K562 (cell line): ENCODE results near the gene LRRC41. TPM values are rescaled to one million over a fixed set of nuclear protein-coding genes. Genes with fewer than 3 reads are reported as not detected.

Experiments used
- ARID2 ChIP-seq: fragments of 450-650 bp; IDR thresholded peaks from 2 replicates; pipeline ENCODE4 v1.6.1; 2017; ENCODE audit warnings: antibody characterized with exemption, mild to moderate bottlenecking
- CBFA2T2 ChIP-seq: fragments of 450-650 bp; conservative IDR thresholded peaks from 2 replicates; pipeline ENCODE4 v1.6.1; 2017; ENCODE audit warnings: mild to moderate bottlenecking
- CREBBP ChIP-seq: IDR thresholded peaks from one replicate; pipeline ENCODE4 v1.6.1; 2012; ENCODE audit warnings: low read depth, mild to moderate bottlenecking, control low read depth, inconsistent platforms, low read length
- CSDE1 ChIP-seq, 2 experiments: fragments of 450-650 bp; IDR thresholded peaks; 2 replicates each; pipeline ENCODE4 v1.6.1; 2016; ENCODE audit warnings: mild to moderate bottlenecking in 1 of 2
- DNMT1 ChIP-seq: fragments of 450-650 bp; IDR thresholded peaks from 2 replicates; pipeline ENCODE4 v1.6.1; 2016; ENCODE audit warnings: antibody characterized with exemption, mild to moderate bottlenecking
- MXI1 ChIP-seq: IDR thresholded peaks from 2 replicates; pipeline ENCODE4 v1.6.1; 2011; ENCODE audit warnings: low read depth, mild to moderate bottlenecking, improper control_type of control experiment, low read length
- NCOA2 ChIP-seq, 2 experiments: fragments of 450-650 bp; IDR thresholded peaks; 2 replicates each; pipeline ENCODE4 v1.6.1; 2018; ENCODE audit warnings: mild to moderate bottlenecking in 2 of 2, moderate library complexity in 1 of 2; ENCODE audit not compliant: partially characterized antibody in 2 of 2
- NRF1 ChIP-seq, 2 experiments: fragments of 450-650 bp; IDR thresholded peaks in 1 of 2; conservative IDR thresholded peaks in 1 of 2; 2 replicates each; pipeline ENCODE4 v1.6.1; 2014; ENCODE audit warnings: mild to moderate bottlenecking in 2 of 2
- RBM34 ChIP-seq: fragments of 200-400 bp; formaldehyde crosslinking; IDR thresholded peaks from 2 replicates; pipeline ENCODE4 v1.6.1; 2018; ENCODE audit warnings: low read length, borderline replicate concordance; ENCODE audit not compliant: insufficient read depth
- SPI1 ChIP-seq: IDR thresholded peaks from 2 replicates; pipeline ENCODE4 v1.6.1; 2011; ENCODE audit warnings: low read depth, low read length, control low read depth, borderline replicate concordance
- TRIM28 ChIP-seq: fragments of 450-650 bp; IDR thresholded peaks from 2 replicates; pipeline ENCODE4 v1.6.1; 2017
- TSC22D4 ChIP-seq: fragments of 450-650 bp; IDR thresholded peaks from 2 replicates; pipeline ENCODE4 v1.6.1; 2016; ENCODE audit warnings: missing genetic modification characterization, missing biosample characterization, control low read depth
- ZBTB7A ChIP-seq: IDR thresholded peaks from 2 replicates; pipeline ENCODE4 v1.6.1; 2011; ENCODE audit warnings: low read depth, mild to moderate bottlenecking, low read length, moderate library complexity, borderline replicate concordance; ENCODE audit not compliant: control insufficient read depth
- ZNF12 ChIP-seq: sonication (generic); formaldehyde crosslinking; IDR thresholded peaks from 2 replicates; pipeline ENCODE4 v1.4.0; 2020; ENCODE audit warnings: mild to moderate bottlenecking, missing genetic modification reagents
- ZNF140 ChIP-seq: fragments of 250-450 bp; sonication (Bioruptor Pico); IDR thresholded peaks from 2 replicates; pipeline ENCODE4 v1.8.0; 2021; ENCODE audit warnings: moderate library complexity, mild to moderate bottlenecking, inconsistent platforms
- ZNF24 ChIP-seq: fragments of 450-650 bp; IDR thresholded peaks from 2 replicates; pipeline ENCODE4 v1.6.1; 2016
- ZNF324 ChIP-seq: fragments of 250-450 bp; sonication (Bioruptor Pico); IDR thresholded peaks from 2 replicates; pipeline ENCODE4 v1.4.0; 2020; ENCODE audit warnings: mild to moderate bottlenecking
- ZNF551 ChIP-seq: fragments of 250-450 bp; sonication (Bioruptor Pico); IDR thresholded peaks from 2 replicates; pipeline ENCODE4 v1.5.0; 2021; ENCODE audit warnings: mild to moderate bottlenecking, moderate library complexity
- ZNF780A ChIP-seq: fragments of 250-450 bp; sonication (Bioruptor Pico); IDR thresholded peaks from 2 replicates; pipeline ENCODE4 v1.5.0; 2021; ENCODE audit warnings: mild to moderate bottlenecking
- polyA plus RNA-seq, 8 experiments: library from polyadenylated mRNA; depleted of rRNA in 4 of 8; stranded (reverse) in 5 of 8; unstranded in 3 of 8; fragments of >200 nt; fragmentation: Nextera tagmentation in 2 of 8; fragmentation: Illumina TruSeq in 1 of 8; extraction: Ambion mirVana in 2 of 8; extraction: Trizol in 1 of 8; gene quantifications; 2 replicates each; pipeline versions ENCODE4 v1.2.1 to v1.2.3, GENCODE V29; 2011 to 2014; ENCODE audit warnings: inconsistent platforms in 1 of 8, missing spikeins in 1 of 8
- total RNA-seq, 7 experiments: library from RNA; depleted of rRNA in 6 of 7; stranded (reverse); fragments of >200 nt in 6 of 7; fragmentation: Illumina TruSeq in 2 of 7; extraction: Trizol in 2 of 7; gene quantifications; 2 replicates each; pipeline versions ENCODE4 v1.2.1 to v1.2.3, GENCODE V29; 2011 to 2021; ENCODE audit warnings: low replicate concordance in 1 of 7
- TF ChIP-seq, protein P1 (sequence below): fragments of 250-450 bp; sonication (Bioruptor Pico); IDR thresholded peaks from 2 replicates; pipeline ENCODE4 v1.4.0; 2020; ENCODE audit warnings: mild to moderate bottlenecking
- TF ChIP-seq, protein P2 (sequence below): fragments of 200-400 bp; formaldehyde crosslinking; IDR thresholded peaks from 2 replicates; pipeline ENCODE4 v1.6.1; 2017; ENCODE audit warnings: mild to moderate bottlenecking, low read depth, low read length, moderate library complexity
- TF ChIP-seq, protein P3 (sequence below): fragments of 250-450 bp; sonication (Bioruptor Pico); IDR thresholded peaks from 2 replicates; pipeline ENCODE4 v1.8.0; 2021; ENCODE audit warnings: borderline replicate concordance, mild to moderate bottlenecking, moderate library complexity; ENCODE audit not compliant: poor library complexity, severe bottlenecking
- TF ChIP-seq, protein P4 (sequence below): sonication (generic); formaldehyde crosslinking; IDR thresholded peaks from 2 replicates; pipeline ENCODE4 v1.8.0; 2023; ENCODE audit warnings: mild to moderate bottlenecking, missing genetic modification reagents

The LRRC41 gene
- total and polyA plus RNA-seq, 9 of the 15 experiments (the other 6 are each of a cell fraction or from before 2014, with no cell fraction given), result 10.5 to 64.7 (median 44.2) TPM

DNA sequence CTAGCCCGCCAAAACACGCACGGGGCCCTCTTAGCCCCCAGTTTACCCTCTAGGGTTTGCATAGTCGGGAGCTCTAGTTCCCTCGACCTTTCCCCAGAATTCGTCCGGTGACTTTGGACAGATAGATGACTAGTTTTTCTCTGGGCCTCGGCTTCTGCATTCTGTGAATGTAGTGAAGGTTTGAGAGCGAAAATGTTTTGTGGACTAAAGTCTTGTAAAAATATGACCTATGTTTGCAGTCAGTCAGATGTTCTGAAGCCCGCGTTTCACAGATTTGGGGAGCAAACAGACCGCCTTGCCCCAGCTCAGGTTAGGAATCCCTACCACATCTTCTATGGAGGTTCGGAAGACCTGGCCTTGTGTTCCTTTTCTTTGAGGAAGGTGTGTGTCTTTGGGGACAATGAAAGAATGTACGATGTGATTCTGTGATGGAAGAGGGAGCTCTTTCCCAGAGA is 483 bp upstream of the LRRC41 start (continued):
- TF ChIP-seq NRF1 (conservative IDR thresholded peaks at IDR 0.05 in 1 of 2, IDR thresholded peaks at IDR 0.05 in 1 of 2), result no peak
- TF ChIP-seq, protein P1, sequence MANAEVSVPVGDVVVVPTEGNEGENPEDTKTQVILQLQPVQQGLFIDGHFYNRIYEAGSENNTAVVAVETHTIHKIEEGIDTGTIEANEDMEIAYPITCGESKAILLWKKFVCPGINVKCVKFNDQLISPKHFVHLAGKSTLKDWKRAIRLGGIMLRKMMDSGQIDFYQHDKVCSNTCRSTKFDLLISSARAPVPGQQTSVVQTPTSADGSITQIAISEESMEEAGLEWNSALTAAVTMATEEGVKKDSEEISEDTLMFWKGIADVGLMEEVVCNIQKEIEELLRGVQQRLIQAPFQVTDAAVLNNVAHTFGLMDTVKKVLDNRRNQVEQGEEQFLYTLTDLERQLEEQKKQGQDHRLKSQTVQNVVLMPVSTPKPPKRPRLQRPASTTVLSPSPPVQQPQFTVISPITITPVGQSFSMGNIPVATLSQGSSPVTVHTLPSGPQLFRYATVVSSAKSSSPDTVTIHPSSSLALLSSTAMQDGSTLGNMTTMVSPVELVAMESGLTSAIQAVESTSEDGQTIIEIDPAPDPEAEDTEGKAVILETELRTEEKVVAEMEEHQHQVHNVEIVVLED (CRISPR knock-in tag), result no peak
- TF ChIP-seq, protein P2, sequence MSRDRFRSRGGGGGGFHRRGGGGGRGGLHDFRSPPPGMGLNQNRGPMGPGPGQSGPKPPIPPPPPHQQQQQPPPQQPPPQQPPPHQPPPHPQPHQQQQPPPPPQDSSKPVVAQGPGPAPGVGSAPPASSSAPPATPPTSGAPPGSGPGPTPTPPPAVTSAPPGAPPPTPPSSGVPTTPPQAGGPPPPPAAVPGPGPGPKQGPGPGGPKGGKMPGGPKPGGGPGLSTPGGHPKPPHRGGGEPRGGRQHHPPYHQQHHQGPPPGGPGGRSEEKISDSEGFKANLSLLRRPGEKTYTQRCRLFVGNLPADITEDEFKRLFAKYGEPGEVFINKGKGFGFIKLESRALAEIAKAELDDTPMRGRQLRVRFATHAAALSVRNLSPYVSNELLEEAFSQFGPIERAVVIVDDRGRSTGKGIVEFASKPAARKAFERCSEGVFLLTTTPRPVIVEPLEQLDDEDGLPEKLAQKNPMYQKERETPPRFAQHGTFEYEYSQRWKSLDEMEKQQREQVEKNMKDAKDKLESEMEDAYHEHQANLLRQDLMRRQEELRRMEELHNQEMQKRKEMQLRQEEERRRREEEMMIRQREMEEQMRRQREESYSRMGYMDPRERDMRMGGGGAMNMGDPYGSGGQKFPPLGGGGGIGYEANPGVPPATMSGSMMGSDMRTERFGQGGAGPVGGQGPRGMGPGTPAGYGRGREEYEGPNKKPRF, result no peak
- no peak for TF ChIP-seq ZNF780A (CRISPR knock-in tag)
- TF ChIP-seq ARID2, result no peak
- TF ChIP-seq, protein P3, sequence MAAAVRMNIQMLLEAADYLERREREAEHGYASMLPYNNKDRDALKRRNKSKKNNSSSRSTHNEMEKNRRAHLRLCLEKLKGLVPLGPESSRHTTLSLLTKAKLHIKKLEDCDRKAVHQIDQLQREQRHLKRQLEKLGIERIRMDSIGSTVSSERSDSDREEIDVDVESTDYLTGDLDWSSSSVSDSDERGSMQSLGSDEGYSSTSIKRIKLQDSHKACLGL (CRISPR knock-in tag), result no peak
- no peak for TF ChIP-seq RBM34
- no peak for TF ChIP-seq CBFA2T2
- no peak for TF ChIP-seq MXI1
- TF ChIP-seq ZNF551 (CRISPR knock-in tag), result no peak
- no peak for TF ChIP-seq ZNF324
- TF ChIP-seq SPI1, result no peak
- TF ChIP-seq, protein P4, sequence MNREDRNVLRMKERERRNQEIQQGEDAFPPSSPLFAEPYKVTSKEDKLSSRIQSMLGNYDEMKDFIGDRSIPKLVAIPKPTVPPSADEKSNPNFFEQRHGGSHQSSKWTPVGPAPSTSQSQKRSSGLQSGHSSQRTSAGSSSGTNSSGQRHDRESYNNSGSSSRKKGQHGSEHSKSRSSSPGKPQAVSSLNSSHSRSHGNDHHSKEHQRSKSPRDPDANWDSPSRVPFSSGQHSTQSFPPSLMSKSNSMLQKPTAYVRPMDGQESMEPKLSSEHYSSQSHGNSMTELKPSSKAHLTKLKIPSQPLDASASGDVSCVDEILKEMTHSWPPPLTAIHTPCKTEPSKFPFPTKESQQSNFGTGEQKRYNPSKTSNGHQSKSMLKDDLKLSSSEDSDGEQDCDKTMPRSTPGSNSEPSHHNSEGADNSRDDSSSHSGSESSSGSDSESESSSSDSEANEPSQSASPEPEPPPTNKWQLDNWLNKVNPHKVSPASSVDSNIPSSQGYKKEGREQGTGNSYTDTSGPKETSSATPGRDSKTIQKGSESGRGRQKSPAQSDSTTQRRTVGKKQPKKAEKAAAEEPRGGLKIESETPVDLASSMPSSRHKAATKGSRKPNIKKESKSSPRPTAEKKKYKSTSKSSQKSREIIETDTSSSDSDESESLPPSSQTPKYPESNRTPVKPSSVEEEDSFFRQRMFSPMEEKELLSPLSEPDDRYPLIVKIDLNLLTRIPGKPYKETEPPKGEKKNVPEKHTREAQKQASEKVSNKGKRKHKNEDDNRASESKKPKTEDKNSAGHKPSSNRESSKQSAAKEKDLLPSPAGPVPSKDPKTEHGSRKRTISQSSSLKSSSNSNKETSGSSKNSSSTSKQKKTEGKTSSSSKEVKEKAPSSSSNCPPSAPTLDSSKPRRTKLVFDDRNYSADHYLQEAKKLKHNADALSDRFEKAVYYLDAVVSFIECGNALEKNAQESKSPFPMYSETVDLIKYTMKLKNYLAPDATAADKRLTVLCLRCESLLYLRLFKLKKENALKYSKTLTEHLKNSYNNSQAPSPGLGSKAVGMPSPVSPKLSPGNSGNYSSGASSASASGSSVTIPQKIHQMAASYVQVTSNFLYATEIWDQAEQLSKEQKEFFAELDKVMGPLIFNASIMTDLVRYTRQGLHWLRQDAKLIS (CRISPR knock-in tag), result peak; percentile 15; the same call in 1 of the 2 replicates
- TF ChIP-seq CSDE1 (IDR thresholded peaks at IDR 0.05), result peak in 1 of 2 experiments; percentile 52; a peak in 1 of 4 replicates
- no peak for TF ChIP-seq TRIM28
- no peak for TF ChIP-seq ZNF24
- TF ChIP-seq ZBTB7A, result 0 out of 2 replicates have a peak, but pooled peaks have one; percentile 46
- no peak for TF ChIP-seq TSC22D4 (tag)
- no peak for TF ChIP-seq ZNF140 (CRISPR knock-in tag)
- TF ChIP-seq DNMT1, result no peak
- TF ChIP-seq NCOA2 (IDR thresholded peaks at IDR 0.05; ENCODE audit: partially characterized antibody in 2 of 2), result no peak
- TF ChIP-seq CREBBP, result no peak
- 0 out of 2 replicates have a peak, but pooled peaks have one; percentile 11 for TF ChIP-seq ZNF12 (CRISPR knock-in tag)
